ENCODE measurements around the gene MAGI2.

DNA sequence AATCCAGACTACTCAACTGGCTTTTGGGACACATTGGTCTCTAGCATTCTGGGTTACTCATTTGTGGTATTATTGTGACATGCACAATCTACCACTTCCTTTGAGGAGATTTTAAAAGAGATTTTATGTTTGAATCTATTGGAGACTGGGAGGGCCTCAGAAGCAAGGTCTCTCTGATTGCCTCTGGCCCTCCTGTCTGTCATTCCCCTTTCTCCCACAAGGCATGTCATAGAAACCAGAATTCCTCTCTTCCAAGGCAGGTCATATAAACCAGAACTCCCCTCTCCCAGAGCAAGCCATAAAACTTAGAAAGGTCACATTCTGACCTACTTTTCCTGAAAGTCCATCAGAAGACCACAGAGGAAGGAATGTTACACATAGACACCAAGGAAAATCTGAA is 877.2 kb downstream of the MAGI2 start:
- TF ChIP-seq, protein P1, sequence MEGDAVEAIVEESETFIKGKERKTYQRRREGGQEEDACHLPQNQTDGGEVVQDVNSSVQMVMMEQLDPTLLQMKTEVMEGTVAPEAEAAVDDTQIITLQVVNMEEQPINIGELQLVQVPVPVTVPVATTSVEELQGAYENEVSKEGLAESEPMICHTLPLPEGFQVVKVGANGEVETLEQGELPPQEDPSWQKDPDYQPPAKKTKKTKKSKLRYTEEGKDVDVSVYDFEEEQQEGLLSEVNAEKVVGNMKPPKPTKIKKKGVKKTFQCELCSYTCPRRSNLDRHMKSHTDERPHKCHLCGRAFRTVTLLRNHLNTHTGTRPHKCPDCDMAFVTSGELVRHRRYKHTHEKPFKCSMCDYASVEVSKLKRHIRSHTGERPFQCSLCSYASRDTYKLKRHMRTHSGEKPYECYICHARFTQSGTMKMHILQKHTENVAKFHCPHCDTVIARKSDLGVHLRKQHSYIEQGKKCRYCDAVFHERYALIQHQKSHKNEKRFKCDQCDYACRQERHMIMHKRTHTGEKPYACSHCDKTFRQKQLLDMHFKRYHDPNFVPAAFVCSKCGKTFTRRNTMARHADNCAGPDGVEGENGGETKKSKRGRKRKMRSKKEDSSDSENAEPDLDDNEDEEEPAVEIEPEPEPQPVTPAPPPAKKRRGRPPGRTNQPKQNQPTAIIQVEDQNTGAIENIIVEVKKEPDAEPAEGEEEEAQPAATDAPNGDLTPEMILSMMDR (conservative IDR thresholded peaks at IDR 0.05; ENCODE audit: low read length) = no peak
- TF ChIP-seq EZH2phosphoT487 (IDR thresholded peaks at IDR 0.05; ENCODE audit: borderline replicate concordance) = no peak

Measured in Loucy (cell line).